Muscle of back (tissue), 11 donors: ENCODE measurements around the gene ALDH18A1. TPM values are rescaled to one million over a fixed set of nuclear protein-coding genes. Genes with fewer than 3 reads are reported as not detected.
"Not testable (repeated sequence)": the region's sequence is repeated elsewhere in the genome, so short reads cannot be mapped to it uniquely, and the experiment has no call there.

Source experiments
- DNase-seq, 3 donors: peaks; one replicate each; pipeline versions ENCODE4 v3.0.0 to v3.0.0-alpha.2; 2013
- polyA plus RNA-seq, 10 donors: library from polyadenylated mRNA; unstranded; fragments of 120-200 nt; gene quantifications; one replicate each; pipeline ENCODE4 v1.2.1, GENCODE V29; 2013; ENCODE audit not compliant: insufficient read length in 10 of 10

Gene ALDH18A1
- polyA plus RNA-seq, 10 donors, result 37.9 to 69.5 (median 45.1) TPM

GRCh38 chr10:95653895-95654294, 2.6 kb downstream of the ALDH18A1 start:
- DNase-seq, result no peak

- DNase-seq, result peak in 1 of 3 donors; percentile 4
Observed at GRCh38 chr10:95651346-95652060, 5.0 kb downstream of the ALDH18A1 start.

GRCh38 chr10:95650232-95650631, 6.3 kb downstream of the ALDH18A1 start:
- no peak for DNase-seq

- no peak for DNase-seq
Observed at GRCh38 chr10:95648138-95648537, 8.4 kb downstream of the ALDH18A1 start.

- no peak for DNase-seq
Observed at GRCh38 chr10:95646160-95646559, 10.4 kb downstream of the ALDH18A1 start.

- no peak for DNase-seq
Observed at GRCh38 chr10:95644901-95645300, 11.6 kb downstream of the ALDH18A1 start.

GRCh38 chr10:95640891-95641315, 15.6 kb downstream of the ALDH18A1 start:
- DNase-seq, result no peak

GRCh38 chr10:95637911-95638310, 18.6 kb downstream of the ALDH18A1 start:
- no peak for DNase-seq

GRCh38 chr10:95637140-95637539, 19.4 kb downstream of the ALDH18A1 start:
- no peak for DNase-seq

- no peak for DNase-seq
Observed at GRCh38 chr10:95635319-95635733, 21.2 kb downstream of the ALDH18A1 start.

GRCh38 chr10:95628786-95629185, 27.7 kb downstream of the ALDH18A1 start:
- no peak for DNase-seq

GRCh38 chr10:95626500-95626899, 30.0 kb downstream of the ALDH18A1 start:
- no peak for DNase-seq

- not testable (repeated sequence) for DNase-seq
Observed at GRCh38 chr10:95620415-95620814, 36.1 kb downstream of the ALDH18A1 start.

GRCh38 chr10:95618101-95618500, 38.4 kb downstream of the ALDH18A1 start:
- DNase-seq, result no peak

GRCh38 chr10:95616446-95616845, 40.1 kb downstream of the ALDH18A1 start:
- no peak for DNase-seq

GRCh38 chr10:95613330-95613729, 43.2 kb downstream of the ALDH18A1 start:
- no peak for DNase-seq

GRCh38 chr10:95610727-95611126, 45.8 kb downstream of the ALDH18A1 start:
- no peak for DNase-seq

- no peak for DNase-seq
Observed at GRCh38 chr10:95606922-95607321, 49.6 kb downstream of the ALDH18A1 start.

- no peak for DNase-seq
Observed at GRCh38 chr10:95605163-95605562, 51.3 kb downstream of the ALDH18A1 start.

- DNase-seq, result no peak
Observed at GRCh38 chr10:95604630-95605029, 51.9 kb downstream of the ALDH18A1 start.

- DNase-seq, result no peak
Observed at GRCh38 chr10:95602382-95602781, 54.1 kb downstream of the ALDH18A1 start.

GRCh38 chr10:95601116-95601719, 55.3 kb downstream of the ALDH18A1 start:
- DNase-seq, result peak; percentile 80 to 93 (median 89)

- no peak for DNase-seq
Observed at GRCh38 chr10:95600158-95600557, 56.4 kb downstream of the ALDH18A1 start.

GRCh38 chr10:95597788-95598187, 58.7 kb downstream of the ALDH18A1 start:
- DNase-seq, result no peak
